Mucosa of descending colon (tissue), 3 donors: ENCODE measurements around the gene USP12. TPM values are rescaled to one million over a fixed set of nuclear protein-coding genes. Genes with fewer than 3 reads are reported as not detected.

Experiments used
- ATAC-seq: fragments of 200-7000 bp; cut with Tn5 transposase; one replicate; pipeline ENCODE4 v1.9.1; 2020; ENCODE audit warnings: mild to moderate bottlenecking, moderate library complexity
- DNase-seq, 3 donors: peaks; one replicate each; pipeline ENCODE4 v3.0.0-alpha.2; 2020
- H3K36me3 ChIP-seq: fragments of 200-600 bp; one replicate; pipeline ENCODE4 v1.8.0; 2021; ENCODE audit warnings: low read depth, mild to moderate bottlenecking
- H3K4me1 ChIP-seq: fragments of 200-600 bp; one replicate; pipeline ENCODE4 v1.8.0; 2021; ENCODE audit warnings: low read depth, mild to moderate bottlenecking
- H3K4me3 ChIP-seq: fragments of 200-600 bp; one replicate; pipeline ENCODE4 v1.8.0; 2021; ENCODE audit warnings: mild to moderate bottlenecking
- H3K9me3 ChIP-seq: fragments of 200-600 bp; one replicate; pipeline ENCODE4 v1.8.0; 2021; ENCODE audit warnings: mild to moderate bottlenecking
- CTCF ChIP-seq: fragments of 200-600 bp; IDR thresholded peaks from one replicate; pipeline ENCODE4 v1.8.0; 2022; ENCODE audit warnings: antibody characterized with exemption, mild to moderate bottlenecking
- intact Hi-C, 2 donors: fragments of 100-400 bp; cut with DNase I in 1 of 2; cut with micrococcal nuclease in 1 of 2; formaldehyde crosslinking; loops; one replicate each; pipeline versions ENCODE4 v1.11.0 to v1.11.1; 2022; cut with DNase I, micrococcal nuclease
- total RNA-seq, 3 donors: library from RNA; stranded (reverse); fragmentation: NEBNext Ultra II Directional in 2 of 3; extraction: Animal tissue kit (Norgen Biotek cat#: 25700) in 2 of 3; gene quantifications; one replicate each; pipeline versions ENCODE4 v1.2.1 to v1.2.4, GENCODE V29; 2021 to 2023
- donor health status: DM: no; HTN: no; CAD: no; lungs with moderate emphysema.
- donor health status: DM: no; HTN: no; CAD: no.
- donor health status: DM: no; HTN: yes; CAD: no.

USP12 gene
- total RNA-seq, 3 donors from 2014 or later = 34.3 to 77.1 (median 45.0) TPM

- Histone ChIP-seq H3K9me3 (no peaks in the 10 kb centered on the region), H3K36me3 (no peaks in the 10 kb centered on the region), H3K4me1 (no peaks in the 10 kb centered on the region), H3K4me3 (no peak overlapping the region)
- intact Hi-C loops = no loop called here
- TF ChIP-seq CTCF = no peak
- DNase-seq = no peak
- no peak for ATAC-seq
Measured at GRCh38 chr13:27088619-27089018, 83.0 kb downstream of the USP12 start.

GRCh38 chr13:27086599-27087265 is 84.9 kb downstream of the USP12 start:
- Histone ChIP-seq H3K9me3 (no peaks in the 10 kb centered on the region), H3K4me3 (no peak overlapping the region)
- intact Hi-C loops = no loop called here

GRCh38 chr13:27083183-27083582 is 88.4 kb downstream of the USP12 start:
- TF ChIP-seq CTCF = no peak
- ATAC-seq (no peak), DNase-seq (no peak)
- no peaks in the 10 kb centered on the region for H3K4me1 ChIP-seq
- no peaks in the 10 kb centered on the region for H3K36me3 ChIP-seq
- H3K4me3 ChIP-seq = no peak overlapping the region
- H3K9me3 ChIP-seq = no peaks in the 10 kb centered on the region
- intact Hi-C loops = no loop called here

More at GRCh38 chr13:27086599-27087265, 84.9 kb downstream of the USP12 start:
- no peak for DNase-seq
- TF ChIP-seq CTCF = no peak
- no peak for ATAC-seq
- Histone ChIP-seq H3K36me3 (no peaks in the 10 kb centered on the region), H3K4me1 (no peaks in the 10 kb centered on the region)

GRCh38 chr13:27081893-27082679 is 89.5 kb downstream of the USP12 start:
- intact Hi-C loops = no loop called here
- Histone ChIP-seq H3K4me3 (no peak overlapping the region), H3K36me3 (no peaks in the 10 kb centered on the region), H3K9me3 (no peaks in the 10 kb centered on the region), H3K4me1 (no peaks in the 10 kb centered on the region)
- no peak for TF ChIP-seq CTCF
- no peak for DNase-seq
- no peak for ATAC-seq

- H3K4me3 ChIP-seq = no peak overlapping the region
- no peak for DNase-seq
- ATAC-seq = peak; percentile 75
- no peaks in the 10 kb centered on the region for H3K4me1 ChIP-seq
- TF ChIP-seq CTCF = no peak
- intact Hi-C loops = no loop called here
- no peaks in the 10 kb centered on the region for H3K36me3 ChIP-seq
- no peaks in the 10 kb centered on the region for H3K9me3 ChIP-seq
Measured at GRCh38 chr13:27080018-27080948, 91.3 kb downstream of the USP12 start.
